GM18505 (cell line): ENCODE results near the gene RPL10.

Source experiments
- ATAC-seq: cut with Tn5 transposase; IDR thresholded peaks from one replicate; pipeline ENCODE4 v1.9.1; 2021; ENCODE audit not compliant: unreplicated experiment
- POLR2A ChIP-seq: IDR thresholded peaks from 4 replicates; pipeline ENCODE4 v1.6.1; 2011; ENCODE audit warnings: borderline replicate concordance; ENCODE audit not compliant: insufficient read depth, insufficient read length; ENCODE audit errors: extremely low read depth

The RPL10 gene

DNA sequence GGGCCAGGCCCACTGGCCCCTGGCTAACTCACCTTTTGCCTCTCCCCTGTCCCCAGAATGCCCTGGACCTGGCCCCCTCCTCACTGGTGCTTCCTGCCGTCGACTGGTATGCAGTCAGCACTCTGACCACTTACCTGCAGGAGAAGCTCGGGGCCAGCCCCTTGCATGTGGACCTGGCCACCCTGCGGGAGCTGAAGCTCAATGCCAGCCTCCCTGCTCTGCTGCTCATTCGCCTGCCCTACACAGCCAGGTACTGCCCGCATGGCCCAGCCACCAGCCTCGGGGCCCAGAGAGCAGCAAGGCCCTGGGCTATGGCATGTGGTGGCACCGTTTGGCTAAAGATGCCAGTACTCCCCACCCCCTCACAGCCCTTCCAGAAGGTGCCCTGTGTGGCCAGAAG lies 34.0 kb downstream of the RPL10 start:
- TF ChIP-seq POLR2A = no peak
- ATAC-seq = no peak

DNA sequence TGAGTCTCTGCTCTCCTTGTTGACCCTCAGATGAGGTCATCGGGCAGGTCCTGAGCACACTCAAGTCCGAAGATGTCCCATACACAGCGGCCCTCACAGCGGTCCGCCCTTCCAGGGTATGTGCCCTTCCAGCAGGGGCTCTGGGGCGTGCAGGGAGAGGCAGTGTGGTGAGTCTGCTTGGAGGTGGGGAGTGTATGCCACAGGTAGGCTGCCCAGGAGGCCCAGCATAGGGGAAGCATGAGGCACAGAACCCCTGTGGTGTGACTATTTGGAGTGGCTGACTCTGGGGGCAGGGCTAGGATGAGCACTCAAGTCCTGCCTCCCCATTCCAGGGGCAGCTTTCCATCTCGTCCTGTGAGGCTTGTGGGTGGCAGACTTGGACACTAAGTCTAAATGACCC lies 35.4 kb downstream of the RPL10 start:
- TF ChIP-seq POLR2A = no peak
- ATAC-seq = no peak

- no peak for TF ChIP-seq POLR2A
- no peak for ATAC-seq
These were observed 36.4 kb downstream of the RPL10 start for GRCh38 chrX:154434394-154435168.

- ATAC-seq = no peak
- no peak for TF ChIP-seq POLR2A
These were observed 37.1 kb downstream of the RPL10 start for GRCh38 chrX:154435171-154435733.

- no peak for TF ChIP-seq POLR2A
- ATAC-seq = peak; percentile 40
These were observed 38.3 kb downstream of the RPL10 start for GRCh38 chrX:154436374-154436982.

DNA sequence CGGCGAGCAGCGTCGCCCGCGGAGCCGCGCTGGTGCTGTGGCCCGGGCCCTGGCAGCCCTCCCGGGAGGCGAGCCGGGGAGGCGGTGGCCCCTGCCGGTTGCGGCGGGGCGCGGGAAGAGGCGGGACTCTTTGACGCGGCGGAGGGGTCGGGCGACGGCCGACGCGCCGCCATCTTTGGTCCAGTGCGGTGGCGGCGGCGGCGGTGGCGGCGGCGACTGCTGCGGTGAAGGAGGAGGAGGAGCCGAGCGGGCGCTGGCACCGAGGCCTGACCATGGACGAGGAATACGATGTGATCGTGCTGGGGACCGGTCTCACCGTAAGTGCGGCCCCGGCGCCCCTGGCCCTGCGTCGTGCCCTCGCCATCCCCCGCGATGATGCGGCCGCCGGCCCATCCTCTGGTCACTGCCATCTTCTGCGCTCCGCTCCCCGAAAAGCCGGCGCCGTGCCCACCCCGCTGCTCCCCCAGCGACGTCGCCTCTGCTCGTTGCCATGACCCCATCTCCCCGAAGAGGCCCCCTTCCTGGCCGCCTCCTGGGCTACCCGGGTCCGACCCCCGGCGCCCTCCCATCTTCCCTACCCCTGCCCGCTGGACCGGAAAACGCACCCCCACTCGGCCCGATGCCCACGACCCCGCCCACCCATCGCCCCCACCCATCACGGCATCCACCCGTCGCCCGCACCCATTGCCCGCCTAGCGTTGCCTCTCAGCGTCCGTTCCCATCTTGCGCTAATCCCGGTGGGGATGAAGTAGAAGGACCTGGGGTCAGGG lies 39.0 kb downstream of the RPL10 start, which contains the start of gene GDI1:
TSS of gene GDI1 (plus strand) at position 172 of the 770 bp plus-strand sequence. CDS start at position 273, 101 bp downstream.
- ATAC-seq = peak; percentile 45
- peak; percentile 50 for TF ChIP-seq POLR2A

- no peak for ATAC-seq
- no peak for TF ChIP-seq POLR2A
These were observed 40.1 kb downstream of the RPL10 start for GRCh38 chrX:154437971-154438893.

GRCh38 chrX:154439841-154440240 lies 41.7 kb downstream of the RPL10 start:
- TF ChIP-seq POLR2A = no peak
- ATAC-seq = no peak

DNA sequence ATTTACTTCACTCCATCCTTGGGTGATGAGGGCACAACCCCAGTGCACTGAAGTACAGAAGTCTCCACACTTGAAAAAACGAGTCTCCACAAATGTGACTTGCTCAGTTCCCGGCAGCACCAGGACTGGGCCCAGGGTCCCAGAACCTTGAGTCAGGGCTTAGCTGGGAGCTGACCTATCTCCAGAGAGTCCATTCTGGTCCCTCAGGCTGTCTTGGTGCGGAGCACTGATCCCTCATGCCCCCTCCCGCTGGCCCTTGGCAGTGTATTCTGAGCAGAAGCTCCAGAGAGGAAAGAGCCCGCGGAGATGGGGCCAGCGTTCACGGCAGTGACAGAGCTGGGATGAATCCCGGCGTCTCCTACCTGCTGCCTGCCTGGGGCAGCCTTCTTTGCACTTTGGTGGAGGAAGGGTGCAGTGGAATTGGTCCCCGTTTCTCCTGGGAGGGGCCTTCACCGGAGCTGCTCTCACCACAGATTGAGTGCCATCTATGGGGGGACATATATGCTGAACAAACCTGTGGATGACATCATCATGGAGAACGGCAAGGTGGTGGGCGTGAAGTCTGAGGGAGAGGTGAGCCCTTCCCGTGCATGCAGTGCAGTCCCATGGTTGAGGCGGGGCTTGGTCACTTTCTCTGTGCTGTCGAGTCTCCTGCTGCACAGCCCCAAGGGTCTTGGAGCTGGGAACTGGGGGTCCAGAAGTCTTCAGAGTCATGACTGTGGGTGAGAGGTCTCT lies 42.6 kb downstream of the RPL10 start:
- no peak for TF ChIP-seq POLR2A
- no peak for ATAC-seq

DNA sequence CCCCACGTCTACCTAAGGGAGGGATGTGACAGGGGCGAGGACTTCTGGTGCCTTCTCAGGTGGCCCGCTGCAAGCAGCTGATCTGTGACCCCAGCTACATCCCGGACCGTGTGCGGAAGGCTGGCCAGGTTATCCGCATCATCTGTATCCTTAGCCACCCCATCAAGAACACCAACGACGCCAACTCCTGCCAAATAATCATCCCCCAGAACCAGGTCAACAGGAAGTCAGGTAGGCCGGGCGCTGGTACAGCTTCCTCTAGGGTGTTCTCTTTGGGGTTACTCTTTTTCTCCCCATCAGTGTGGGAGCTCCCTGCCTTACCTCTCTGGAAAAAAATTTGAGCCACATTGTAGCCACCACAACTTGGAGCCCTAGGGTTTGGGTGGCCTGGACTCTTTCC lies 43.4 kb downstream of the RPL10 start:
- TF ChIP-seq POLR2A = no peak
- no peak for ATAC-seq

- TF ChIP-seq POLR2A = no peak
- no peak for ATAC-seq
These were observed 44.0 kb downstream of the RPL10 start for GRCh38 chrX:154441984-154442707.
